Fibroblast of lung (primary cell): Measurements from ENCODE around the gene STARD13. TPM values are rescaled to one million over a fixed set of nuclear protein-coding genes. Genes with fewer than 3 reads are reported as not detected.

Experiments used
- DNase-seq, 2 donors: peaks; one replicate each; pipeline versions ENCODE4 v3.0.0 to v3.0.0-alpha.2; 2010; ENCODE audit warnings: low read depth in 2 of 2
- H2AFZ ChIP-seq: 2 replicates; pipeline ENCODE4 v1.5.1; 2012; ENCODE audit warnings: low read length, control low read depth, inconsistent platforms
- H3K27ac ChIP-seq: 2 replicates; pipeline ENCODE4 v1.5.1; 2011; ENCODE audit warnings: low read length, control low read depth; ENCODE audit not compliant: insufficient read depth
- H3K27me3 ChIP-seq: 2 replicates; pipeline ENCODE4 v1.5.1; 2011; ENCODE audit warnings: mild to moderate bottlenecking, low read length; ENCODE audit not compliant: control insufficient read depth, insufficient read depth
- H3K36me3 ChIP-seq: 2 replicates; pipeline ENCODE4 v1.5.1; 2011; ENCODE audit warnings: low read length; ENCODE audit not compliant: control insufficient read depth, insufficient read depth
- H3K4me1 ChIP-seq: 2 replicates; pipeline ENCODE4 v1.5.1; 2011; ENCODE audit warnings: low read length; ENCODE audit not compliant: control insufficient read depth, insufficient read depth; ENCODE audit errors: extremely low read depth
- H3K4me2 ChIP-seq: 2 replicates; pipeline ENCODE4 v1.5.1; 2011; ENCODE audit warnings: low read length, control low read depth; ENCODE audit not compliant: insufficient read depth; ENCODE audit errors: extremely low read depth
- H3K4me3 ChIP-seq, 4 experiments: fragments of 200-600 bp in 1 of 4; sonication (generic) in 1 of 4; replicated peaks in 1 of 4; 2 replicates each; pipeline ENCODE4 v1.5.1; 2011 to 2016; ENCODE audit warnings: low read length in 4 of 4, low read depth in 3 of 4, mild to moderate bottlenecking in 3 of 4, control low read depth in 2 of 4, inconsistent platforms in 1 of 4, mixed read lengths in 1 of 4; ENCODE audit not compliant: insufficient read depth in 1 of 4; ENCODE audit errors: control extremely low read depth in 1 of 4
- H3K79me2 ChIP-seq: 2 replicates; pipeline ENCODE4 v1.5.1; 2012; ENCODE audit warnings: mild to moderate bottlenecking, low read length, inconsistent platforms; ENCODE audit not compliant: control insufficient read depth, insufficient read depth
- H3K9ac ChIP-seq: 2 replicates; pipeline ENCODE4 v1.5.1; 2011; ENCODE audit warnings: mild to moderate bottlenecking, low read length, control low read depth; ENCODE audit not compliant: insufficient read depth
- H3K9me3 ChIP-seq: 2 replicates; pipeline ENCODE4 v1.5.1; 2012; ENCODE audit warnings: low read depth, low read length; ENCODE audit not compliant: control insufficient read depth, insufficient read depth
- H4K20me1 ChIP-seq: 2 replicates; pipeline ENCODE4 v1.5.1; 2011; ENCODE audit warnings: low read length; ENCODE audit not compliant: control insufficient read depth, insufficient read depth; ENCODE audit errors: extremely low read depth
- EZH2 ChIP-seq: IDR thresholded peaks from 2 replicates; pipeline ENCODE4 v1.5.1; 2012; ENCODE audit warnings: low read length, control low read depth, mild to moderate bottlenecking; ENCODE audit errors: missing control alignments
- polyA plus RNA-seq, 2 donors: library from polyadenylated mRNA; depleted of rRNA in 1 of 2; stranded (reverse) in 1 of 2; unstranded in 1 of 2; fragments of >200 nt; gene quantifications; 2 replicates each; pipeline ENCODE4 v1.2.1, GENCODE V29; 2011 to 2012; ENCODE audit warnings: missing spikeins in 1 of 2
- total RNA-seq: library from RNA; depleted of rRNA; stranded (reverse); fragments of >200 nt; gene quantifications from 2 replicates; pipeline ENCODE4 v1.2.1, GENCODE V29; 2014
- TF ChIP-seq, protein P1 (sequence below), 2 donors: IDR thresholded peaks in 1 of 2; conservative IDR thresholded peaks in 1 of 2; 1 replicate in 1 of 2; 2 replicates in 1 of 2; pipeline ENCODE4 v1.5.1; 2011 to 2012; ENCODE audit warnings: low read length in 2 of 2, control low read depth in 1 of 2, inconsistent platforms in 1 of 2, low read depth in 1 of 2, mild to moderate bottlenecking in 1 of 2

Gene STARD13
- total and polyA plus RNA-seq, 2 donors (not counting 1 experiment from before 2014, with no cell fraction given): 25.2 to 44.6 TPM

DNA sequence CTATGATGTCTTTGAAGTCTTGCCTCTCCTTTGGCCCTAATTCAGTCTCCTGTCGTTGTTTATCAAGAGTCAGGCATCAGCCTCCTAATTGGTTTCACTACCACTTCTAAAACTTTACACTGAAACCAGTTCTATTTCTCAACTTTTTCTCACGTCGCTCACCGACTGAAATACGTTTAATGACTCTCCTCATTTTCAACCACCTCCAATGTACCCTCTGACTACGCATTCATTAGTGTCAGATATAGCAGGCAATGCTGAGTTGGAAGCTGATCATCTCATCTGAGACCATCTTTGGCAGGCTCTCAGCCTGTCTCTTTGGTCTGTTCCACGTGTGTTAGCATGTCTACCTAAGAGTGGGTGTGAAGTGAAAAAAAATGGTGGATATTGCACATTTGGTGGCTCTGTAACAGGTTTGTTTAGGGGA is 141.2 kb downstream of the STARD13 start:
- no peaks in the 10 kb centered on the region for H3K4me1 ChIP-seq

DNA sequence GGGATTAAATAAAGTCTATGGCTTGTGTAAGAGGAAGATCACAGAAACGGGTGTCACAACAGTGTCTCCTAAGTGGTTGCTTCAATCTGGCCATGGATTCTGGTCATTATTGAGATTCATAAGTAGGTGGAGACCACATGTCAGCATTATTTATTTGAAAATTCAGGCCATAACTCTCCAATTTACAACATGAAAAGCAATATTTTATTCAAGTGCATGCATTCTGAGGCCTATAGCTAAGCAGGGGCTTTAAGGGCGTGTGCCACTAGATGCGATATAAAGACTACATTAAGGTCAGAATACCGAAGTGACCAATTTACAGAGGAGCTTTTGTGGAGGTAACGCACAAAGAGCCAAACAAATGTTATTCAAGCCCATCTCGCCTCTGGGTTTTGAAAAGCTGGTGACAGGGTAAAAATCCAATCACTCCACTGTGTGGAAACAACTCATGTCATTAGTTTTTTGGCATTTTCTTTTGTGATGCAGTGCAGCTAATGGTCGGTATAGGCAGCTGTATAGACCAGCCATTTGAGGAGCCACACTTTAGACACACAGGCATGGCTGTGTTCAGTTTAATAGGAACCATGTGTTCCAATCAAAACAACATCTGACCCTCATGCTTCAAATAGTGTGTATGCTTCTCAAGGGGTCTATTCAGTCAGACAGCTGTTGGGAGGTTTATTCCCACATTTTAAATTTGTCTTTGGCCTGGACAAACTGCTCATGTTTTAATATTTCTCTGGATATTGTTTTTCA is 145.6 kb downstream of the STARD13 start:
- no peaks in the 10 kb centered on the region for H3K27me3 ChIP-seq
- no peaks in the 10 kb centered on the region for H4K20me1 ChIP-seq
- H2AFZ ChIP-seq: no peak overlapping the region
- no peak overlapping the region for H3K9ac ChIP-seq
- H3K4me1 ChIP-seq: no peaks in the 10 kb centered on the region
- no peak overlapping the region for H3K4me2 ChIP-seq
- H3K4me3 ChIP-seq: no peak overlapping the region
- H3K79me2 ChIP-seq: peaks cover 13% of the 10 kb centered on the region
- no peak for TF ChIP-seq EZH2
- TF ChIP-seq, protein P1, sequence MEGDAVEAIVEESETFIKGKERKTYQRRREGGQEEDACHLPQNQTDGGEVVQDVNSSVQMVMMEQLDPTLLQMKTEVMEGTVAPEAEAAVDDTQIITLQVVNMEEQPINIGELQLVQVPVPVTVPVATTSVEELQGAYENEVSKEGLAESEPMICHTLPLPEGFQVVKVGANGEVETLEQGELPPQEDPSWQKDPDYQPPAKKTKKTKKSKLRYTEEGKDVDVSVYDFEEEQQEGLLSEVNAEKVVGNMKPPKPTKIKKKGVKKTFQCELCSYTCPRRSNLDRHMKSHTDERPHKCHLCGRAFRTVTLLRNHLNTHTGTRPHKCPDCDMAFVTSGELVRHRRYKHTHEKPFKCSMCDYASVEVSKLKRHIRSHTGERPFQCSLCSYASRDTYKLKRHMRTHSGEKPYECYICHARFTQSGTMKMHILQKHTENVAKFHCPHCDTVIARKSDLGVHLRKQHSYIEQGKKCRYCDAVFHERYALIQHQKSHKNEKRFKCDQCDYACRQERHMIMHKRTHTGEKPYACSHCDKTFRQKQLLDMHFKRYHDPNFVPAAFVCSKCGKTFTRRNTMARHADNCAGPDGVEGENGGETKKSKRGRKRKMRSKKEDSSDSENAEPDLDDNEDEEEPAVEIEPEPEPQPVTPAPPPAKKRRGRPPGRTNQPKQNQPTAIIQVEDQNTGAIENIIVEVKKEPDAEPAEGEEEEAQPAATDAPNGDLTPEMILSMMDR (conservative IDR thresholded peaks at IDR 0.05 in 1 of 2, IDR thresholded peaks at IDR 0.05 in 1 of 2; ENCODE audit: low read depth in 1 of 2, low read length in 2 of 2): no peak
- DNase-seq: peak in 1 of 2 donors; percentile 18
- no peak overlapping the region for H3K27ac ChIP-seq
- H3K36me3 ChIP-seq: peaks cover 5% of the 10 kb centered on the region
- no peaks in the 10 kb centered on the region for H3K9me3 ChIP-seq

More for the DNA sequence above, 141.2 kb downstream of the STARD13 start:
- Histone ChIP-seq H3K79me2 (peaks cover 44% of the 10 kb centered on the region), H3K4me3 (no peak overlapping the region), H3K4me2 (no peak overlapping the region), H4K20me1 (no peaks in the 10 kb centered on the region), H3K9ac (no peak overlapping the region), H3K27ac (no peak overlapping the region), H2AFZ (no peak overlapping the region), H3K36me3 (peaks cover 4% of the 10 kb centered on the region), H3K9me3 (no peaks in the 10 kb centered on the region), H3K27me3 (no peaks in the 10 kb centered on the region)
- DNase-seq: no peak
- TF ChIP-seq, protein P1 (conservative IDR thresholded peaks at IDR 0.05 in 1 of 2, IDR thresholded peaks at IDR 0.05 in 1 of 2; ENCODE audit: low read depth in 1 of 2, low read length in 2 of 2): no peak

DNA sequence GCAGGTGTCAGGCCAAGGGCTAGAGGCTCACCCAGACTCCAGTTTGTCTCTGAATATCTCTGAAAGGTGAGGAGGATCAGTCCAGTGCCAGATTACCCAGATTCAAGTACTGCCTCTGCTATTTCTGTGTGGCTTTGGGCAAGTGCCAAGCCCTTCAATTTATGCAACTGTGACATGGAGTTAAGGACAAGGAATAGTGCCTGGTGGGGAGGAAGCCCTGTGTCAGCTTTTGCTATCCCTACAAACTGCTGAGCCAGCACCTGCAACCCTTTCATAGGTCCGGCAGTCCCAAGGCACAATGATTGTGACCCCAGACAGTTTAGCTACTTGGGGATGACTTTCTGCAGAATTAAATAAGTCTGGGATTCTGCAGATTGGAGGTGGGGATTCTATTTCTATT is 146.4 kb downstream of the STARD13 start:
- Histone ChIP-seq H4K20me1 (no peaks in the 10 kb centered on the region), H3K27ac (no peak overlapping the region), H3K9me3 (no peaks in the 10 kb centered on the region), H3K27me3 (no peaks in the 10 kb centered on the region), H2AFZ (no peak overlapping the region), H3K79me2 (peaks cover 7% of the 10 kb centered on the region), H3K9ac (no peak overlapping the region), H3K4me3 (no peak overlapping the region), H3K4me1 (no peaks in the 10 kb centered on the region), H3K4me2 (no peak overlapping the region), H3K36me3 (peaks cover 6% of the 10 kb centered on the region)
- no peak for TF ChIP-seq EZH2
- TF ChIP-seq, protein P1 (conservative IDR thresholded peaks at IDR 0.05 in 1 of 2, IDR thresholded peaks at IDR 0.05 in 1 of 2; ENCODE audit: low read depth in 1 of 2, low read length in 2 of 2): no peak
- no peak for DNase-seq
